ENCODE results near the gene PRKAG3.

DNA sequence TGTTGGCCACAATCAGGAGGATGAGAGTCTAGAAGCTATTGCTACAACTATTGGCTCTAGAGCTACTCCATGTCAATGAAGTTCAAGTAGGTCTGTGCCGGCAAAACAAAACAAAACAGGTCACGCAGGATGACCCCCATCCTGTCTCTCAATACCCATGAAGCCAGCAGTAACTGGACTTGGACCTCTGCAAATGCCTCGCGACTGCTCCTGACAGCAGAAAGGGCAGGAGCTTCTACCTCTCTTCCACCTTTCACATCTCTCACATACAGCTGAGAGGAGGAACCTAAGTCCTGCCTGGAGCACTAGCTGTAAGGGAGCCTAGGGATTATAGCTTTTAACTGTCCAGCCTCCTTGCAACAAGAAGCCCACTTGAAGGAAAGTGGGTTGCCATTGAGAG lies 16.0 kb downstream of the PRKAG3 start:
- TF ChIP-seq, protein P1, sequence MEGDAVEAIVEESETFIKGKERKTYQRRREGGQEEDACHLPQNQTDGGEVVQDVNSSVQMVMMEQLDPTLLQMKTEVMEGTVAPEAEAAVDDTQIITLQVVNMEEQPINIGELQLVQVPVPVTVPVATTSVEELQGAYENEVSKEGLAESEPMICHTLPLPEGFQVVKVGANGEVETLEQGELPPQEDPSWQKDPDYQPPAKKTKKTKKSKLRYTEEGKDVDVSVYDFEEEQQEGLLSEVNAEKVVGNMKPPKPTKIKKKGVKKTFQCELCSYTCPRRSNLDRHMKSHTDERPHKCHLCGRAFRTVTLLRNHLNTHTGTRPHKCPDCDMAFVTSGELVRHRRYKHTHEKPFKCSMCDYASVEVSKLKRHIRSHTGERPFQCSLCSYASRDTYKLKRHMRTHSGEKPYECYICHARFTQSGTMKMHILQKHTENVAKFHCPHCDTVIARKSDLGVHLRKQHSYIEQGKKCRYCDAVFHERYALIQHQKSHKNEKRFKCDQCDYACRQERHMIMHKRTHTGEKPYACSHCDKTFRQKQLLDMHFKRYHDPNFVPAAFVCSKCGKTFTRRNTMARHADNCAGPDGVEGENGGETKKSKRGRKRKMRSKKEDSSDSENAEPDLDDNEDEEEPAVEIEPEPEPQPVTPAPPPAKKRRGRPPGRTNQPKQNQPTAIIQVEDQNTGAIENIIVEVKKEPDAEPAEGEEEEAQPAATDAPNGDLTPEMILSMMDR (IDR thresholded peaks at IDR 0.05): no peak
- TF ChIP-seq POLR2AphosphoS5 (IDR thresholded peaks at IDR 0.05) (no peak), POLR2A (IDR thresholded peaks at IDR 0.05) (no peak), EP300 (IDR thresholded peaks at IDR 0.05) (no peak)
